Tibial nerve (tissue), 4 donors: ENCODE measurements around the gene SLC35F6. TPM values are rescaled to one million over a fixed set of nuclear protein-coding genes. Genes with fewer than 3 reads are reported as not detected.
"Not testable (repeated sequence)": the region's sequence is repeated elsewhere in the genome, so short reads cannot be mapped to it uniquely, and the experiment has no call there.

ENCODE experiments used
- DNase-seq, 2 donors: peaks; one replicate each; pipeline ENCODE4 v3.0.0-alpha.2; 2019; ENCODE audit warnings: low spot score in 2 of 2
- H3K27ac ChIP-seq, 4 donors: fragments of 200-600 bp; sonication (generic) in 3 of 4; one replicate each; pipeline ENCODE4 v1.5.1; 2017 to 2019; ENCODE audit warnings: mild to moderate bottlenecking in 1 of 4
- H3K27me3 ChIP-seq, 2 donors: fragments of 200-600 bp; sonication (generic) in 1 of 2; one replicate each; pipeline versions ENCODE4 v1.5.1 to v1.6.0; 2017 to 2019
- H3K36me3 ChIP-seq, 3 donors: fragments of 200-600 bp; sonication (generic); one replicate each; pipeline ENCODE4 v1.5.1; 2018 to 2019
- H3K4me1 ChIP-seq, 4 donors: fragments of 200-600 bp; sonication (generic) in 3 of 4; one replicate each; pipeline ENCODE4 v1.5.1; 2017 to 2019
- H3K4me3 ChIP-seq, 4 donors: fragments of 200-600 bp; sonication (generic) in 3 of 4; one replicate each; pipeline ENCODE4 v1.5.1; 2017 to 2019; ENCODE audit warnings: mild to moderate bottlenecking in 1 of 4, moderate library complexity in 1 of 4
- H3K9me3 ChIP-seq, 4 donors: fragments of 200-600 bp; sonication (generic) in 3 of 4; one replicate each; pipeline ENCODE4 v1.5.1; 2017 to 2019
- CTCF ChIP-seq, 5 experiments: fragments of 200-600 bp in 3 of 5; fragments of 450-650 bp in 2 of 5; sonication (generic) in 3 of 5; IDR thresholded peaks; one replicate each; pipeline ENCODE4 v1.5.1; 2016 to 2019; ENCODE audit warnings: antibody characterized with exemption in 5 of 5, mild to moderate bottlenecking in 3 of 5, moderate library complexity in 2 of 5
- EP300 ChIP-seq, 2 donors: sonication (generic); formaldehyde crosslinking; IDR thresholded peaks; one replicate each; pipeline ENCODE4 v1.6.1; 2017; ENCODE audit warnings: antibody characterized with exemption in 2 of 2, mild to moderate bottlenecking in 1 of 2
- POLR2A ChIP-seq, 2 donors: fragments of 450-650 bp; IDR thresholded peaks; one replicate each; pipeline ENCODE4 v1.6.1; 2017; ENCODE audit warnings: antibody characterized with exemption in 2 of 2, mild to moderate bottlenecking in 2 of 2, moderate library complexity in 2 of 2
- WGBS, 2 donors: methylation state at CpG; one replicate each; pipeline ENCODE4 v1.1.5; 2018; 5-methylcytosine and 5-hydroxymethylcytosine counted together
- total RNA-seq, 4 donors: library from RNA; depleted of rRNA; stranded (reverse); fragments of >200 nt; gene quantifications; one replicate each; pipeline ENCODE4 v1.1.0, GENCODE V29; 2016

Gene SLC35F6
- total RNA-seq, 4 donors from 2014 or later: 30.1 to 51.6 (median 43.3) TPM

- Histone ChIP-seq H3K27me3 (no peaks in the 10 kb centered on the region), H3K27ac (peak overlapping the region in 2 of 4 donors; percentile 46 to 53), H3K9me3 (no peaks in the 10 kb centered on the region), H3K4me3 (no peak overlapping the region), H3K4me1 (peaks cover 0 to 21% (median 3%) of the 10 kb centered on the region in 4 donors), H3K36me3 (no peaks in the 10 kb centered on the region)
- TF ChIP-seq CTCF (IDR thresholded peaks at IDR 0.05): no peak
- TF ChIP-seq EP300 (IDR thresholded peaks at IDR 0.05): no peak
- no peak for TF ChIP-seq POLR2A (IDR thresholded peaks at IDR 0.05)
- no peak for DNase-seq
- WGBS, 2 donors: 74 to 79% methylated on average over 7 of the region's 7 CpGs
These were observed 5.2 kb upstream of the SLC35F6 start for GRCh38 chr2:26758790-26759321.

GRCh38 chr2:26759845-26760244 is 4.2 kb upstream of the SLC35F6 start:
- H3K4me3 ChIP-seq: no peak overlapping the region
- peaks cover 0 to 22% (median 4%) of the 10 kb centered on the region in 4 donors for H3K4me1 ChIP-seq
- TF ChIP-seq CTCF (IDR thresholded peaks at IDR 0.05): no peak
- no peak for TF ChIP-seq POLR2A (IDR thresholded peaks at IDR 0.05)
- no peak for TF ChIP-seq EP300 (IDR thresholded peaks at IDR 0.05)

GRCh38 chr2:26760991-26761390 is 3.1 kb upstream of the SLC35F6 start:
- H3K27me3 ChIP-seq, H3K27ac ChIP-seq, H3K4me3 ChIP-seq, H3K9me3 ChIP-seq, DNase-seq, H3K36me3 ChIP-seq: not testable (repeated sequence)
- WGBS, 2 donors: 75 to 83% methylated on average over 10 of the region's 10 CpGs
- H3K4me1 ChIP-seq: peaks cover 0 to 34% (median 8%) of the 10 kb centered on the region in 4 donors

More at GRCh38 chr2:26759845-26760244, 4.2 kb upstream of the SLC35F6 start:
- H3K27ac ChIP-seq: no peak overlapping the region
- no peak for DNase-seq
- H3K36me3 ChIP-seq: no peaks in the 10 kb centered on the region
- no peaks in the 10 kb centered on the region for H3K9me3 ChIP-seq
- H3K27me3 ChIP-seq: no peaks in the 10 kb centered on the region
- WGBS, 2 donors: 92 to 99% methylated on average over 5 of the region's 5 CpGs

- Histone ChIP-seq H3K27me3 (no peaks in the 10 kb centered on the region), H3K4me3 (no peak overlapping the region)
These were observed 1.1 kb upstream of the SLC35F6 start for GRCh38 chr2:26763019-26763418.

GRCh38 chr2:26764906-26765305 is 822 bp downstream of the SLC35F6 start:
- Histone ChIP-seq H3K27me3 (no peaks in the 10 kb centered on the region), H3K36me3 (no peaks in the 10 kb centered on the region), H3K9me3 (no peaks in the 10 kb centered on the region), H3K4me1 (peaks cover 0 to 57% (median 31%) of the 10 kb centered on the region in 4 donors), H3K27ac (peak overlapping the region; percentile 70 to 95 (median 92)), H3K4me3 (peak overlapping the region; percentile 71 to 79 (median 78))
- TF ChIP-seq POLR2A (IDR thresholded peaks at IDR 0.05) (no peak), CTCF (IDR thresholded peaks at IDR 0.05) (no peak), EP300 (IDR thresholded peaks at IDR 0.05) (no peak)
- WGBS, 2 donors: 17 to 19% methylated on average over 3 of the region's 3 CpGs
- no peak for DNase-seq

More at GRCh38 chr2:26763019-26763418, 1.1 kb upstream of the SLC35F6 start:
- Histone ChIP-seq H3K27ac (no peak overlapping the region), H3K4me1 (peaks cover 0 to 47% (median 16%) of the 10 kb centered on the region in 4 donors), H3K9me3 (no peaks in the 10 kb centered on the region), H3K36me3 (no peaks in the 10 kb centered on the region)
- TF ChIP-seq CTCF (IDR thresholded peaks at IDR 0.05): no peak
- no peak for TF ChIP-seq POLR2A (IDR thresholded peaks at IDR 0.05)
- no peak for TF ChIP-seq EP300 (IDR thresholded peaks at IDR 0.05)
- no peak for DNase-seq
- 94 to 95% methylated on average over 10 of the region's 10 CpGs for WGBS, 2 donors
